Lung (tissue), 12 donors: ENCODE measurements around the gene ZCCHC24. TPM values are rescaled to one million over a fixed set of nuclear protein-coding genes. Genes with fewer than 3 reads are reported as not detected.

ENCODE experiments used
- ATAC-seq: fragments of 200-7000 bp; cut with Tn5 transposase; one replicate; pipeline ENCODE4 v1.9.1; 2020; ENCODE audit warnings: moderate number of reproducible peaks; ENCODE audit not compliant: insufficient read depth, low FRiP score
- DNase-seq, 3 donors: peaks; one replicate each; pipeline ENCODE4 v3.0.0-alpha.2; 2013 to 2017
- H3K27ac ChIP-seq, 2 donors: one replicate each; pipeline ENCODE4 v1.5.1; 2013; ENCODE audit warnings: mild to moderate bottlenecking in 2 of 2, moderate library complexity in 2 of 2, control low read depth in 1 of 2, inconsistent platforms in 1 of 2, low read depth in 1 of 2, low read length in 1 of 2
- H3K27me3 ChIP-seq, 3 donors: one replicate each; pipeline ENCODE4 v1.5.1; 2013; ENCODE audit warnings: low read length in 2 of 3; ENCODE audit not compliant: control insufficient read depth in 3 of 3, insufficient read depth in 3 of 3
- H3K36me3 ChIP-seq, 4 donors: one replicate each; pipeline ENCODE4 v1.5.1; 2013; ENCODE audit warnings: low read length in 4 of 4, mild to moderate bottlenecking in 1 of 4, moderate library complexity in 1 of 4; ENCODE audit not compliant: control insufficient read depth in 4 of 4, insufficient read depth in 4 of 4
- H3K4me1 ChIP-seq, 5 donors: one replicate each; pipeline ENCODE4 v1.5.1; 2013; ENCODE audit warnings: low read length in 5 of 5, mild to moderate bottlenecking in 2 of 5, moderate library complexity in 1 of 5; ENCODE audit not compliant: control insufficient read depth in 5 of 5, insufficient read depth in 5 of 5
- H3K4me3 ChIP-seq: one replicate; pipeline ENCODE4 v1.5.1; 2013; ENCODE audit warnings: mild to moderate bottlenecking, control low read depth, moderate library complexity
- H3K9ac ChIP-seq, 2 donors: one replicate each; pipeline ENCODE4 v1.5.1; 2013; ENCODE audit warnings: low read length in 2 of 2, control low read depth in 1 of 2; ENCODE audit not compliant: insufficient read depth in 1 of 2
- H3K9me3 ChIP-seq, 4 donors: one replicate each; pipeline ENCODE4 v1.5.1; 2013; ENCODE audit warnings: low read length in 3 of 4, mild to moderate bottlenecking in 1 of 4, moderate library complexity in 1 of 4; ENCODE audit not compliant: control insufficient read depth in 4 of 4, insufficient read depth in 3 of 4
- CTCF ChIP-seq: IDR thresholded peaks from 2 replicates; pipeline ENCODE4 v1.5.1; 2012; ENCODE audit warnings: mild to moderate bottlenecking; ENCODE audit errors: control extremely low read depth, extremely low read depth
- WGBS, 2 donors: extraction: QIAGEN DNeasy Blood & Tissue Kit; methylation state at CpG; one replicate each; pipeline ENCODE4 v1.1.7; 2013; 5-methylcytosine and 5-hydroxymethylcytosine counted together
- polyA plus RNA-seq, 2 donors: library from polyadenylated mRNA; stranded (reverse); fragments of 200-250 nt; gene quantifications; one replicate each; pipeline ENCODE4 v1.2.1, GENCODE V29; 2013
- total RNA-seq, 2 donors: library from RNA; depleted of rRNA in 1 of 2; stranded (reverse); fragments of >200 nt in 1 of 2; gene quantifications; one replicate each; pipeline ENCODE4 v1.2.1, GENCODE V29; 2014 to 2021
- donor health status: control.
- donor health status: control.
- donor health status: Bipolar disorder and iron deficiency.
- donor health status: healthy.
- donor health status: DM: yes; HTN: yes; CAD: no.

The ZCCHC24 gene
- total and polyA plus RNA-seq, 4 donors: 10.4 to 33.5 (median 13.5) TPM

GRCh38 chr10:79436850-79437103 lies 8.6 kb downstream of the ZCCHC24 start:
- Histone ChIP-seq H3K36me3 (peaks cover 0 to 18% (median 2%) of the 10 kb centered on the region in 4 donors), H3K27ac (peak overlapping the region in 1 of 2 donors; percentile 86), H3K27me3 (no peaks in the 10 kb centered on the region), H3K9me3 (no peaks in the 10 kb centered on the region), H3K4me1 (peaks cover 10 to 53% (median 21%) of the 10 kb centered on the region in 5 donors), H3K4me3 (no peak overlapping the region), H3K9ac (no peak overlapping the region)
- no peak for DNase-seq
- 43 to 60% methylated on average over 2 of the region's 2 CpGs for WGBS, 2 donors
- no peak for ATAC-seq
- no peak for TF ChIP-seq CTCF

GRCh38 chr10:79436066-79436849 lies 9.2 kb downstream of the ZCCHC24 start:
- WGBS, 2 donors: 87 to 94% methylated on average over 17 of the region's 17 CpGs

GRCh38 chr10:79435271-79436065 lies 10.0 kb downstream of the ZCCHC24 start:
- WGBS, 2 donors: 64 to 67% methylated on average over 14 to 15 of the region's 15 CpGs
- H3K27me3 ChIP-seq: no peaks in the 10 kb centered on the region
- no peak for TF ChIP-seq CTCF
- DNase-seq (peak in 2 of 3 donors; percentile 23 to 48), ATAC-seq (no peak)
- no peak overlapping the region for H3K9ac ChIP-seq
- no peak overlapping the region for H3K4me3 ChIP-seq
- H3K4me1 ChIP-seq: peaks cover 10 to 50% (median 23%) of the 10 kb centered on the region in 5 donors
- H3K9me3 ChIP-seq: no peaks in the 10 kb centered on the region
- peaks cover 0 to 20% (median 5%) of the 10 kb centered on the region in 4 donors for H3K36me3 ChIP-seq
- H3K27ac ChIP-seq: peak overlapping the region; percentile 77 to 86

More at GRCh38 chr10:79436066-79436849, 9.2 kb downstream of the ZCCHC24 start:
- Histone ChIP-seq H3K27ac (peak overlapping the region; percentile 77 to 86), H3K4me3 (no peak overlapping the region), H3K36me3 (peaks cover 0 to 18% (median 3%) of the 10 kb centered on the region in 4 donors), H3K27me3 (no peaks in the 10 kb centered on the region), H3K4me1 (peaks cover 10 to 53% (median 21%) of the 10 kb centered on the region in 5 donors), H3K9ac (no peak overlapping the region), H3K9me3 (no peaks in the 10 kb centered on the region)
- DNase-seq (peak in 1 of 3 donors; percentile 9), ATAC-seq (no peak)
- no peak for TF ChIP-seq CTCF
